ENCODE data around the gene PRKCG. TPM values are rescaled to one million over a fixed set of nuclear protein-coding genes. Genes with fewer than 3 reads are reported as not detected.

Gene PRKCG
- total and polyA plus RNA-seq, 7 donors = 0.01 TPM; not detected in 6

- no peak overlapping the region for H3K27ac ChIP-seq
- intact Hi-C loops (cut with DNase I) = no loop called here
- no peaks in the 10 kb centered on the region for H3K9me3 ChIP-seq
- DNase-seq (no peak), ATAC-seq (no peak)
- peaks cover 0 to 59% (median 20%) of the 10 kb centered on the region in 3 donors for H3K27me3 ChIP-seq (ENCODE audit: insufficient read depth in 3 of 3, low read length in 2 of 3)
- 49 to 61% (median 54%) methylated on average over 4 of the region's 4 CpGs for WGBS, 3 donors
- no peak for TF ChIP-seq CTCF (IDR thresholded peaks at IDR 0.05)
- no peaks in the 10 kb centered on the region for H3K36me3 ChIP-seq (ENCODE audit: insufficient read depth in 1 of 2, low read depth in 1 of 2)
- no peaks in the 10 kb centered on the region for H3K4me1 ChIP-seq
- no peak overlapping the region for H3K4me3 ChIP-seq
Observed at GRCh38 chr19:53897459-53897858, 15.5 kb downstream of the PRKCG start.

GRCh38 chr19:53898166-53898565 is 16.2 kb downstream of the PRKCG start:
- Histone ChIP-seq H3K9me3 (no peaks in the 10 kb centered on the region), H3K4me1 (no peaks in the 10 kb centered on the region), H3K27ac (no peak overlapping the region), H3K27me3 (ENCODE audit: insufficient read depth in 3 of 3, low read length in 2 of 3) (peaks cover 0 to 55% (median 22%) of the 10 kb centered on the region in 3 donors), H3K4me3 (no peak overlapping the region), H3K36me3 (ENCODE audit: insufficient read depth in 1 of 2, low read depth in 1 of 2) (no peaks in the 10 kb centered on the region)
- intact Hi-C loops (cut with DNase I) = no loop called here
- no peak for TF ChIP-seq CTCF (IDR thresholded peaks at IDR 0.05)
- WGBS, 3 donors = 2 to 8% (median 2%) methylated on average over 16 of the region's 16 CpGs
- DNase-seq (peak in 1 of 2 donors; percentile 0), ATAC-seq (no peak)

- H3K9me3 ChIP-seq = no peaks in the 10 kb centered on the region
- ATAC-seq (no peak), DNase-seq (peak in 1 of 2 donors; percentile 43)
- no peak overlapping the region for H3K4me3 ChIP-seq
- 2 to 3% (median 3%) methylated on average over 34 to 42 of the region's 42 CpGs for WGBS, 3 donors
- no peak overlapping the region for H3K27ac ChIP-seq
- no peaks in the 10 kb centered on the region for H3K4me1 ChIP-seq
- H3K36me3 ChIP-seq (ENCODE audit: insufficient read depth in 1 of 2, low read depth in 1 of 2) = no peaks in the 10 kb centered on the region
- peaks cover 0 to 56% (median 22%) of the 10 kb centered on the region in 3 donors for H3K27me3 ChIP-seq (ENCODE audit: insufficient read depth in 3 of 3, low read length in 2 of 3)
- no peak for TF ChIP-seq CTCF (IDR thresholded peaks at IDR 0.05)
- intact Hi-C loops (cut with DNase I) = no loop called here
Observed at GRCh38 chr19:53898636-53899341, 16.8 kb downstream of the PRKCG start.

- no peak overlapping the region for H3K4me3 ChIP-seq
- H3K9me3 ChIP-seq = no peaks in the 10 kb centered on the region
- intact Hi-C loops (cut with DNase I) = no loop called here
- no peak overlapping the region for H3K27ac ChIP-seq
- ATAC-seq (no peak), DNase-seq (peak in 1 of 2 donors; percentile 32)
- H3K36me3 ChIP-seq (ENCODE audit: insufficient read depth in 1 of 2, low read depth in 1 of 2) = no peaks in the 10 kb centered on the region
- no peak for TF ChIP-seq CTCF (IDR thresholded peaks at IDR 0.05)
- no peaks in the 10 kb centered on the region for H3K4me1 ChIP-seq
- H3K27me3 ChIP-seq (ENCODE audit: insufficient read depth in 3 of 3, low read length in 2 of 3) = peaks cover 0 to 46% (median 25%) of the 10 kb centered on the region in 3 donors
- 86 to 91% (median 89%) methylated on average over 27 of the region's 27 CpGs for WGBS, 3 donors
Observed at GRCh38 chr19:53900191-53900860, 18.3 kb downstream of the PRKCG start.
